Activated CD4-positive, alpha-beta memory T cell treated with anti-CD3 and anti-CD28 coated beads for 36 hours (primary cell): ENCODE measurements around the gene TRIM4. TPM values are rescaled to one million over a fixed set of nuclear protein-coding genes. Genes with fewer than 3 reads are reported as not detected.
"Not testable (repeated sequence)": the region's sequence is repeated elsewhere in the genome, so short reads cannot be mapped to it uniquely, and the experiment has no call there.

Source experiments
- CTCF ChIA-PET: fragments of 350-600 bp; sonication (Branson Sonifier 250); formaldehyde crosslinking; loops from one replicate; lab custom pipeline; 2021; ENCODE audit warnings: antibody characterized with exemption, inconsistent platforms; lab: Charles Lee
- POLR2A ChIA-PET: fragments of 350-600 bp; sonication (Branson Sonifier 250); formaldehyde crosslinking; loops from one replicate; lab custom pipeline; 2021; ENCODE audit warnings: antibody characterized with exemption; lab: Charles Lee
- DNase-seq: peaks from one replicate; pipeline ENCODE4 v3.0.0-alpha.2; 2020
- H3K27ac Mint-ChIP-seq: one replicate; pipeline ENCODE4 v1.8.0; 2021; ENCODE audit warnings: mixed read lengths
- H3K27me3 Mint-ChIP-seq: one replicate; pipeline ENCODE4 v1.8.0; 2021; ENCODE audit warnings: mixed read lengths
- H3K36me3 Mint-ChIP-seq: one replicate; pipeline ENCODE4 v1.8.0; 2021; ENCODE audit warnings: mixed read lengths
- H3K4me1 Mint-ChIP-seq: one replicate; pipeline ENCODE4 v1.8.0; 2021; ENCODE audit warnings: low read depth, mixed read lengths
- H3K4me3 Mint-ChIP-seq: one replicate; pipeline ENCODE4 v1.8.0; 2021; ENCODE audit warnings: mild to moderate bottlenecking, mixed read lengths
- H3K9me3 Mint-ChIP-seq: one replicate; pipeline ENCODE4 v1.8.0; 2021; ENCODE audit warnings: mixed read lengths
- intact Hi-C: fragments of 100-400 bp; cut with micrococcal nuclease; formaldehyde crosslinking; loops from one replicate; pipeline ENCODE4 v1.15.1; 2023
- total RNA-seq, 2 experiments: library from RNA; stranded (reverse); gene quantifications; one replicate each; pipeline ENCODE4 v1.2.3, GENCODE V29; 2021

The TRIM4 gene
- total RNA-seq, 2 experiments from 2014 or later = 24.9 to 26.1 TPM

DNA sequence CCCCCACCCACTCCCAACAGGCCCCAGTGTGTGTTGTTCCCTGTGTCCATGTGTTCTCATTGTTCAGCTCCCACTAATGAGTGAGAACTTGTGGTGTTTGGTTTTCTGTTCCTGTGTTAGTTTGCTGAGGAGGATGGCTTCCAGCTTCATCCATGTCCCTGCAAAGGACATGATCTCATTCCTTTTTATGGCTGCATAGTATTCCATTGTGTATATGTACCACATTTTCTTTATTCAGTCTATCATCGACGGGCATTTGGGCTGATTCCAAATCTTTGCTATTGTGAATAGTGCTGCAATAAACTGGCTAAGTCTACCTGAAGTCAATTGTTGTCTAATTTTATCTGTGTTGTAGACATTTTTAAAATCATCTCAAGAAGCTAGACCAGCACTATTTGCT, 51.9 kb downstream of the TRIM4 start:
- H3K36me3 Mint-ChIP-seq, H3K9me3 Mint-ChIP-seq, H3K27ac Mint-ChIP-seq, H3K27me3 Mint-ChIP-seq, H3K4me1 Mint-ChIP-seq, H3K4me3 Mint-ChIP-seq, DNase-seq, POLR2A ChIA-PET, intact Hi-C loops: not testable (repeated sequence)
- CTCF ChIA-PET = interaction anchor here (0.6 kb wide), 1 partner anchor 31 kb away, joined by 5 read pairs; no protein-coding TSS in a partner anchor

DNA sequence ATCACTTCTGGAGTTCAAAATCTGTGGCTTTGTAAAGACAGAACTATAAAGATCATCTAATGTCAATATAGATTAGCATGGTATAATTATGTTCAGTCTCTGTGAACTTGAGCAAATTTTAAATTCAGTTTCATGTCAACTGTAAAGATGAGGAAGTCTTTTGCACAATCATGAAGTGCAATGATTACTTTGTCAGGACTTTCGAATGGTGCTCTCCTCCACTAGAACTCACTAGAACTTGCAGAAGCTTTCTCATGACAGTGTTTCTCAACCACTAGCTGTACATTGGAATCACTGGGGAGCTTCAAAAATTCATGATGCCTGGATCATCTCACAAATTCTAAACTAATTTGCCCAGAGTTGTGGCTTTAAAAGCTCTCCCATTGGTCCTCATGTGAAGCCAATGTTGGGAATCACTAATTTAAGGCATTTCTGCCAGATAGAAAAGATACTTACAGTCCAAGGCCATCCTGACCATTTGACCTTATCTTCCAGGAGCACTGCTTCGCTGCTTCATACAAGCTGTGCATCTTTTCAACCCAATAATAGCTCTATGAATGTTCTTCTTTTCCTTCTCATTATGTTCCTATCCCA, 55.4 kb downstream of the TRIM4 start:
- ChIA-PET CTCF (interaction anchor here (1.1 kb wide), 1 partner anchor 1280 kb away, joined by 3 read pairs; no protein-coding TSS in a partner anchor), POLR2A (no interaction called here)
- Mint-ChIP-seq H3K27ac (no peak overlapping the region), H3K27me3 (peaks cover 5% of the 10 kb centered on the region), H3K4me3 (no peak overlapping the region), H3K4me1 (no peaks in the 10 kb centered on the region), H3K9me3 (peaks cover 3% of the 10 kb centered on the region), H3K36me3 (no peaks in the 10 kb centered on the region)
- no peak for DNase-seq
- intact Hi-C loops = no loop called here

GRCh38 chr7:99860281-99861127, 58.8 kb downstream of the TRIM4 start:
- Mint-ChIP-seq H3K4me1 (no peaks in the 10 kb centered on the region), H3K4me3 (no peak overlapping the region), H3K9me3 (no peaks in the 10 kb centered on the region), H3K27me3 (peaks cover 6% of the 10 kb centered on the region), H3K36me3 (no peaks in the 10 kb centered on the region), H3K27ac (no peak overlapping the region)
- CTCF ChIA-PET = no interaction called here
- POLR2A ChIA-PET = no interaction called here
- DNase-seq = no peak
- intact Hi-C loops = no loop called here

GRCh38 chr7:99855236-99855635, 64.1 kb downstream of the TRIM4 start:
- Mint-ChIP-seq H3K9me3 (no peaks in the 10 kb centered on the region), H3K27ac (no peak overlapping the region), H3K27me3 (peaks cover 4% of the 10 kb centered on the region), H3K4me3 (no peak overlapping the region), H3K4me1 (no peaks in the 10 kb centered on the region), H3K36me3 (no peaks in the 10 kb centered on the region)
- no peak for DNase-seq
- CTCF ChIA-PET = interaction anchor here (0.7 kb wide), 1 partner anchor 356 kb away, joined by 3 read pairs; no protein-coding TSS in a partner anchor
- POLR2A ChIA-PET = no interaction called here
- intact Hi-C loops = no loop called here

GRCh38 chr7:99848420-99849216, 70.7 kb downstream of the TRIM4 start:
- Mint-ChIP-seq H3K27ac (no peak overlapping the region), H3K4me1 (no peaks in the 10 kb centered on the region), H3K36me3 (no peaks in the 10 kb centered on the region), H3K4me3 (no peak overlapping the region), H3K27me3 (peaks cover 2% of the 10 kb centered on the region), H3K9me3 (no peaks in the 10 kb centered on the region)
- POLR2A ChIA-PET = no interaction called here
- CTCF ChIA-PET = no interaction called here
- DNase-seq = no peak
- intact Hi-C loops = no loop called here

DNA sequence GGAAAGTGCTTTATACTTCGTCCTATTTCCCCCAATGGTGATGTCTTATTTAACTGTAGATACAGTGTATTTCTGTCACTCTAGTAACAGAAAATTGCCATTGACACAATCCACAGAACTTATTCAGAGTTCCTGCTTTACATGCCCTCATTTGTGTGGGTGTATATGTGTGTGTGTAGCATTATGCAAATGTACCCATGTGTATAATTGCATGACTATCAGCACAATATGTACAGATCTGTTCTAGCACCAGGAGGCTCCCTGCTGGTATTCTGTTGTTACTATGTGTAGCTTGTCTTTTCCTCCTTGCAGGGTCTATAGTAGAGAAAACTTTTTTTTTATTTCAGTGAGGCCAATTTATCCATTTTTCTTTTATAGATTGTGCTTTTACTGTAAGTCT, 75.0 kb downstream of the TRIM4 start:
- no peak overlapping the region for H3K27ac Mint-ChIP-seq
- H3K36me3 Mint-ChIP-seq = no peaks in the 10 kb centered on the region
- no peaks in the 10 kb centered on the region for H3K9me3 Mint-ChIP-seq
- ChIA-PET CTCF (no interaction called here), POLR2A (no interaction called here)
- no peaks in the 10 kb centered on the region for H3K4me1 Mint-ChIP-seq
- DNase-seq = no peak
- intact Hi-C loops = no loop called here
- H3K4me3 Mint-ChIP-seq = no peak overlapping the region
- H3K27me3 Mint-ChIP-seq = peaks cover 2% of the 10 kb centered on the region

DNA sequence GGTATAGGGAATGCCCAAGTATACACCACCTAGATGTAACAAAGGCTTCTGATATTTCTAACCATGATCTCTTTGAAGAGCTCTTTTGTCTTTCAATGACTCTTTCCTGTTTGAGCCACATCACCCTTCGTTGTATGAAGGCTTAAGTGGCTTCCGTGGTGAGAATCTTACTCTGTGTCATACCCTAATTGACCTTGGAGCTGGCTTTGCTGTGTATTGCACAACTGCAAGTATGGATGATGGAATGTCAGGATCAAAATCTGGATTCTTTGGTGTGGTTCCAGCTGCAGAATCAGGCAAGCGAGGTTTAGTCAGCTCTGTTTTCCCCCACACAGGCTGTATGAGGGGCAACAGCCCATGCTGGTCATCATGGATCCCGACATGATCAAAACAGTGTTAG, 75.5 kb downstream of the TRIM4 start:
- H3K4me3 Mint-ChIP-seq = no peak overlapping the region
- H3K4me1 Mint-ChIP-seq = no peaks in the 10 kb centered on the region
- intact Hi-C loops = no loop called here
- no peaks in the 10 kb centered on the region for H3K36me3 Mint-ChIP-seq
- ChIA-PET CTCF (no interaction called here), POLR2A (no interaction called here)
- H3K9me3 Mint-ChIP-seq = no peaks in the 10 kb centered on the region
- H3K27me3 Mint-ChIP-seq = peaks cover 2% of the 10 kb centered on the region
- H3K27ac Mint-ChIP-seq = no peak overlapping the region
- DNase-seq = no peak

- Mint-ChIP-seq H3K4me1 (peaks cover under 1% of the 10 kb centered on the region), H3K27ac (no peak overlapping the region), H3K36me3 (no peaks in the 10 kb centered on the region), H3K27me3 (peaks cover 2% of the 10 kb centered on the region), H3K4me3 (no peak overlapping the region), H3K9me3 (no peaks in the 10 kb centered on the region)
- intact Hi-C loops = no loop called here
- POLR2A ChIA-PET = no interaction called here
- DNase-seq = no peak
- CTCF ChIA-PET = no interaction called here
Measured at GRCh38 chr7:99842926-99843325, 76.4 kb downstream of the TRIM4 start.

Other genes starting within 250 kb of the TRIM4 start
- gene CYP3A5, start 239.5 kb downstream of the TRIM4 start, total RNA-seq = not detected
- gene CYP3A7, start 184.3 kb downstream of the TRIM4 start, total RNA-seq = not detected
- not detected for gene CYP3A4, start 135.3 kb downstream of the TRIM4 start, total RNA-seq
- not detected for gene CYP3A43, start 91.5 kb downstream of the TRIM4 start, total RNA-seq
- gene OR2AE1, start 42.5 kb downstream of the TRIM4 start, total RNA-seq = not detected
- gene GJC3, start 10.1 kb upstream of the TRIM4 start, total RNA-seq = under 1 TPM; 0.19 to 0.45 TPM
- gene AZGP1, start 56.5 kb upstream of the TRIM4 start, total RNA-seq = not detected
- 10 to 100 TPM; 49.1 to 50.6 TPM for gene ZKSCAN1, start 96.1 kb upstream of the TRIM4 start, total RNA-seq
- 1 to 10 TPM; 6.2 TPM for gene ZSCAN21, start 130.2 kb upstream of the TRIM4 start, total RNA-seq
- gene ZNF3, start 162.2 kb upstream of the TRIM4 start, total RNA-seq = 10 to 100 TPM; 18.0 to 18.6 TPM
- gene COPS6, start 169.4 kb upstream of the TRIM4 start, total RNA-seq = 10 to 100 TPM; 93.1 to 98.2 TPM
- 100 to 1,000 TPM; 393 to 398 TPM for gene MCM7, start 181.9 kb upstream of the TRIM4 start, total RNA-seq
- gene AP4M1, start 182.1 kb upstream of the TRIM4 start, total RNA-seq = 10 to 100 TPM; 11.3 to 12.2 TPM
- gene TAF6, start 199.8 kb upstream of the TRIM4 start, total RNA-seq = 10 to 100 TPM; 54.3 to 63.7 TPM
- gene CNPY4, start 200.1 kb upstream of the TRIM4 start, total RNA-seq = 10 to 100 TPM; 11.9 to 12.4 TPM
- 1 to 10 TPM; 2.3 to 3.4 TPM for gene MBLAC1, start 207.4 kb upstream of the TRIM4 start, total RNA-seq
- 100 to 1,000 TPM; 136 to 151 TPM for gene LAMTOR4, start 229.4 kb upstream of the TRIM4 start, total RNA-seq
- 10 to 100 TPM; 17.9 to 19.7 TPM for gene TRAPPC14, start 239.2 kb upstream of the TRIM4 start, total RNA-seq
- 1 to 10 TPM; 2.4 to 2.8 TPM for gene GAL3ST4, start 249.1 kb upstream of the TRIM4 start, total RNA-seq